ENCODE data around the gene ACTBL2.
"Not testable (repeated sequence)": the region's sequence is repeated elsewhere in the genome, so short reads cannot be mapped to it uniquely, and the experiment has no call there.

ACTBL2 gene

DNA sequence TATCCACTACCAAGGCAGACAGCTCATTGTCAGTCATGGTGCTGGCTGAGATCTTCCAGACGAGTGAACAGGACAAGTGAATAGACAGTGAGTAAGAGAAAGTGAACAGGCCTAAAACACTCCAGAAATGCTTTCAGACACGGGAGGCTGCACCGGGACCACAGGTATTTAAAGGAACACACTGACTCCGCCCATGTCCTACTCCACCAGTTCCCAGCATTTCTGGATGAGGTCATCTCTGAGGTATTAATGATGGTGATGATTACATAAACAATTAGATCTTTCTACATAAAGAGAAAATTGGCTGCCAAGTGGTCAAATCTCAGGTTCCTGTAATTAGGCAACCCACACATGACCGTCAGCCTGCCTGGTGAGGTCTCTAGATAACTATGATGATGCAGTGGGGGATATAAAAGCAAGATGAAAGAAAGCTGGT is at the start of gene ACTBL2:
TSS of gene ACTBL2 (minus strand) at position 141 of the 436 bp plus-strand sequence. CDS start at position 37, 104 bp downstream.
- peak; percentile 97 for DNase-seq

GRCh38 chr5:57531333-57531732 is 48.7 kb upstream of the ACTBL2 start:
- no peak for DNase-seq

DNA sequence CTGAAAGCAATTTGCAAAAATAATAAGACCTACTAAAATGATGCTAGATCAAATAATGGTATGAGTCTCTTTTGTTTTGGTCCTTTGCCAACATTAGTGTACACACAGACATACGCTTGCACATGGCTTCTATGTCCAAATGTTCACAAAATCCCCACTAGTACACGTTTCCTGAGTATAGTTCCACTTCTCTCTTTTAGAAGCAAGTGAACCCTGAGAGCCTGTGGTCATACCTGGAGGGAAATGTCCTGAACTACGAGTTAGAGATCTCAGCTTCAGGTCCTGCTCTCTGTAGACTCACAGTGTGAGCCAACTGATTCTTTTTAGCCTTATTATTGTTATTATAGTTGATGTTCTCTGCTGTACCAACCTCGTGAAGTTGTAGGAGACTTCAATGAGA is 47.3 kb upstream of the ACTBL2 start:
- DNase-seq, result no peak

GRCh38 chr5:57527870-57528269 is 45.3 kb upstream of the ACTBL2 start:
- DNase-seq, result no peak

DNA sequence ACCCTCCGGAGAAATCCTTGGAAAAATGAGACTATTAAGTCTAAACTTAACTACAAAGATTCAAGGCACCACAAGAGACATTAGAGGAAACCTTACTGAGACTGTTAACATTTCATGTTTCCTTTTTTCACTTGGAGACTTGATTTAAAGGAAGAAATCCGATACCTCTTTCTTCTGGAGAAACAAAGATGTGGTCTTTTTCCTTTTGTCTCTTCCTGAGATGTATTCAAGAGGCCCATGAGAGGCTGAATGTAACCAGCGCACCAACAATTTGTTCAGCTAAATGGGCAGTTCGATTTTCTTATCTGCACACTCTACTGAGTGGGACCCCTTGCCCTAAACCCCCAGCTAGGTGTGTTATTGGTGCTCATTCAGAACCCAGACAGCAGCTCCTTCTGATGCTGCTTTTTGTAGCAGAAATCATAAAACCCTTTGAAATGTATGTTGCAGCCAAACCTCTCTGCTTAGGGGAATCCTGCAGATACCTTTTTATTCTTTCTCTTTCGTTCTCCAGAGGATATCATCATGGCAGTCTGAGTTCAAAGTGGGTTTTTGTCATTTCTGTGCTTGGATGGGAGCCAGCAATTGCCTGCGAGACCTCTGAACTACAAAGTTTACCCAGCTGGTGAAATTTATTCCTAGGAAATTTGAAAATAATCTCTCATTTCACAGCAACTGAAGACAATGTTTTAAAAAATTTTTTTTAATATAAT is 41.9 kb upstream of the ACTBL2 start:
- no peak for DNase-seq

- not testable (repeated sequence) for DNase-seq
Measured at GRCh38 chr5:57522477-57522876, 39.9 kb upstream of the ACTBL2 start.

DNA sequence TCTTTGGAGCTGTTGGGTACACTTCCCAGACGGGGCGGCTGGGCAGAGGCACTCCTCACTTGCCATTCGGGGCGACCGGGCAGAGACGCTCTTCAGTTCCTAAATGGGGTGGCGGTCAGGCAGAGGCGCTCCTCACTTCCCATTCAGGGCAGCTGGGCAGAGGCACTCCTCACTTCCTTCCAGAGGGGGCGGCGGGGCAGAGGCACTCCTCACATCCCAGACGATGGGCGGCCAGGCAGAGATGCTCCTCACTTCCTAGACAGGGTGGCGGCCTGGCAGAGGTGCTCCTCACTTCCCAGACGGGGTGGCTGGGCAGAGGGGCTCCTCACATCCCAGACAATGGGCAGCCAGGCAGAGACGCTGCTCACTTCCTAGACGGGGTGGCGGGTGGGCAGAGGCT is 35.8 kb upstream of the ACTBL2 start:
- DNase-seq, result not testable (repeated sequence)

DNA sequence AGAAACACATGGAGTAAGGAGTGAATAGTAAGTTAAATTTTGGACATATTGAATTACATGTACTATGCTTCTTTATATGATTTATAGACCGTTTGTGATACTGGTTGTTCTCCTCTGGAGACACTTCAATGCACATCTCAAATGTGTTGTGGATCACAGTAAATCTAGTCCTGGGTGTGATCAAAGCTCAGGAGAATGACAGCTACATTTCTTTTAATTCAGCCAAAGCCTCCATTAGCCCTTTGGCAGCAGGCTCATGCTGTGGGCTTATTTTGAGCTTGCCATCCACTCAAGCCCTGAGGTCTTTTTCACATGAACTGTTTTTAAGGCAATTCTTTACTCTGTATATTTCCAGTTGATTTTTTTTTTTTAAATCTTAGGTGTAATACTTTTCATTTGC is 34.6 kb upstream of the ACTBL2 start:
- no peak for DNase-seq

GRCh38 chr5:57513785-57514184 is 31.2 kb upstream of the ACTBL2 start:
- DNase-seq, result no peak

GRCh38 chr5:57511321-57511720 is 28.7 kb upstream of the ACTBL2 start:
- DNase-seq, result no peak

- DNase-seq, result no peak
Measured at GRCh38 chr5:57509501-57510260, 27.1 kb upstream of the ACTBL2 start.

DNA sequence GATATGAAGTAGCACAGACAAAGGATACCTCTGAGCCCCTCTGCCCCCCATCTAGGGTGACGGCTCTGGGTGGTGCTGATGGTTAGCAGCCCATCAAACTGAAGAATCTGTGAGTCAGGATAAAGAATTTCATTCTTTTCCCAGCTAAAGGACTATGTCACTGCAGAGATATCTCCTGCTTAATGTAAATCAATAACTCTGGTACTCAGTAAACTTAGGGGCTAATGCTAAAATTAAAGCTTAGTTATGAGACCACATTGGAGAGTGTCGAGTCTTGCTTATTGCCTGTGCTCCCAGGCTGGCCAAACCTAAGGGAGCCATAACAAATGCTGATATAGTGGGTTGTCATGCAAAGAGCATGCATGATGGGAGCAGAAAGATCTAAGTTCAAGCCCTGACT is 25.6 kb upstream of the ACTBL2 start:
- DNase-seq, result no peak

DNA sequence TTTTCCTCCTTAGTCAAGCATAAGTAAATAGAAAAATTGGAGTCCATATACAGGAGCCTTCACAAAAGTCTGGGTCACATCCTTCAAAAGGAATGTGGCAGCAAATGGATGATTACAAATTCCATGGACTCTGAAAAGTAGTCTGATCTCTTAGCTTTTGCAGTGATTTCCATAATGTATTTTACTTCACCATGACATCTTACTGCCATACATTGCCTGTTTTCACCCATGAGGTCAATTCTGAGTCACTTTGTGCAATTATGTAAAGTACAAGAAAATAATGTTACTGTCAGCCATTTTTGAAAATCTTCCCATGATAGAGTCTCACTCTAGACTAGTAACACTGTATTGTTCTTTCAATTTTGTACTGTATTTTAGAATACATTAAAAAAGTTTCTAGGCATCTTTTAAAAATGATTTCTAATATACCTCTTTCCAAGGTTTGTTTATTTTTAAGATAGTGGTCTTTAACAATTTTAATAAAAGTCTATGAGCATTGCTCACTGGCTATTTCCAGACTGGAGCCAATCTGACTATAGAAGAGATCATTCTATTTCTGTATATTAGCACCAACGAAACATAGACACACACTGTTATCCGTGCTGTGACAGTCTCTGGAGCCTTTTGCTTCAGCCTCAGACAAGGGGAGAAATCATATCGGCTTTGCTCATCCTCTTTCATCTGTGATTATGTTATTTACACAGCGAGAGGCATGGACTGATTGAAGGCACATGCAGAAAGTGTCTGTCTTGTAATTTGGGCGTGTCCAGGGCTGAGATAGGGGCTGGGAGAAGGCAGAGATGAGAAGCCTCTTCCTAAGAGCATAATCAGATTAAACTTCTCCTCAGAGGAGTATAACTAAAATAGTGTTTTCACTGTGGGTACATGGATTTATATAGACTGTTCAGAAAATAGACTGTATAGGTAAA is 22.9 kb upstream of the ACTBL2 start:
- DNase-seq, result no peak

DNA sequence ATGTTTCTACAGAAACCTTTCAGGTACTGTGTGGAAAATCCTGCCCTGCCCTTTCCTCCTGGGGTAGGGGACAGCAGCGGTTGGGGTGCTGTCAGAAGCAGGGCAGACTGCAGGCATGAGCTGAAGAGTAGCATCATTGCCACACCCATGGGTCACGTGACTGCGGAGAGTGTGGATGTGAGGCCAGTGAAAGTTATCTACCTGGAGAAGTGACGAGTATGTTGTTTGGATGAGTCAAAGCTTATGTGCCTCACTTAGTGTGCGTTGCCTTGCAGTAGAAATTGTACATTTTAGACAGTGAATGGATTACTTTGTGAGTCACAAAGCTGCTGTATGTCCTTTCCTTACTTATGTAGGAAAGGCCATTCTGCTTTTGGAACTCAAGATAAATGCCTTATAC is 21.7 kb upstream of the ACTBL2 start:
- DNase-seq, result no peak

DNA sequence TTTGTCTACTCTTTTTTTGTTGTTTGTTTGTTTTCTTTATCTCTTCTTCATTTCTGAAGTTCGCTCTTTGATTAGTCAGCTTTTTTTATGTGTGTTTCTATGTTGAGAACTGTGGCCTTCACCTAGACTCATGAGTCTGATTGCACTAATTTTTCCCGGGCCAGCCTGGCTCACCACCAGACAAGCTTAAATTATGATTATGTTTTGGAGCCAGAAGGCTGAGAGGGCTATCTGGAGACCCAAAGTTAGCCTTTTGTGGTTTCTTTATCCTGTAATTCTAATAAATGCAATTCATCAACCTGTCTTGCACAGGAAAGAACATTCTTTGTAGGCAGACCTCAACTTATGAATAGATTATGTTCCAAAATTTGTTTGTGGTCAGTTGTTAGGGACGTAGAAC is 20.8 kb upstream of the ACTBL2 start:
- DNase-seq, result no peak

DNA sequence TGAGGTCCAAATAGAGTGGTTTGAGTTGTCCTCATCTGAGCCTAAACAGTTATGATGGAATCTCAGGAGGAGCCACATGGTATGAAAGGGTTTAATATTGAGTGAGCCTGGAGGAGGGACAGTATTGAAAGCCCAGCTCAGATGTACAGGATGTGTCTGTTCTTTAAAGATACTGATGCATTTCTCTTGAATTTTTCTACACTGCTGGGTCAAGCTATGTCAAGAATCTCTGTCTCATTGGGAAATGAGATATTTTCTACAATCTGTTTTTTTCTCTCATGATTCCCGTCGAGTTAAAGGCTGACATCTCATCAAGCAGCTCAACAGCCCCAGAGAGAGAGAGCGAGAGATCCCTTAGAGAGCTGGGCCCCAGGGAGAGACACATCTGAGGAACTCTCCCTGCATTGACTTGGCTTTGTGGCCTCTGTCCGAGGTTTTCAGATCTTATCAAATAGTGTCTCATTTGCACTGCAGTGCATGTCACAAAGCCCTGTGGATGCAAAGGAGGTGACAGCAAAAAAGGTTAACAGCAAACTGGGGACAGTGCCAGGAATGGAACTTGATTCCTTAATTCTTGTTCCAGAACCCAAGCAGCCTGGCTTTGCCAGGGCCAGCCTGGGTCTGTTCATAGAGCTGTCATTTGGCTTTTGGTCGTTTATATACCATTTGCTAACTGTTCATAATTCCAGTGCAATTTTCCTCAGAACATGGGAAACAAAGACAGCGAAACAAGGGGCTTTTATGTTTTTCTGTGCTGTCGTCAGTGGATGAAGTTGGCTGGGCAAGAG is 19.0 kb upstream of the ACTBL2 start:
- DNase-seq, result peak; percentile 56

DNA sequence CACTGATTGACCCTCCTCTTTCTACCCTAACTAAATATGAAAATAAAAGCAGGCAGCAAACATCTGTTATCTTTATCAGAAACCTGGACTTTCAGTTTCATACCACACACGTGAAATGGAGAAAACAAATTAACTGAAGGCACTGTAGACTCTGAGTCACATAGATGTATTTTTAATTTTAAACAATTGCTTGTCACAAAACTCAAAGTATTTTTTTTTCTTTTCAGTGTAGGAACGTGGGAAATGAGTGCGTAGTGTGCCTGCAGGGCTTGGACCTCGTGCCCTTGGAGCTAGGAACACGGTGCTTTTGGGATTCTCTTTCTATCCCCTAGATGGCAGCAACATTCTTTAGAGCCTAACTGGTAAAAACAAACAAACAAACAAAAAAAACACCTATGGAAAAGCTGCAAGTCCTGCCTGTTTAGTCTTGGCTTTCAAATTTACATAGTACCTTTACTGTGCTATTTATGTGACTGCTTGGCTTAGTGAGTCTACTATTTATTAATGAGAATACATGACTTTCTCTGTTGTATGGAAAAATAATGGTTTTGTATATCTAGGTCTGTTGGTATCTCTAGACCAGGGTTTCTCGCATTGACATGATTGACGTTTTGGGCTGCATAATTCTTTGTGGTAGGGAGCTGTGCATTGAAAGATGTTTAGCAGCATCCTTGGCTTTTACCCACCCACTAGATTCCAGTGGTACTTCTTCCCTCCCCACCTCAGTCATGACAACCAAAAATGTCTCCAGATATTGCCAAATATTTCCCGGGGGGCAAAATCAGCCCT is 16.8 kb upstream of the ACTBL2 start:
- DNase-seq, result peak; percentile 76

DNA sequence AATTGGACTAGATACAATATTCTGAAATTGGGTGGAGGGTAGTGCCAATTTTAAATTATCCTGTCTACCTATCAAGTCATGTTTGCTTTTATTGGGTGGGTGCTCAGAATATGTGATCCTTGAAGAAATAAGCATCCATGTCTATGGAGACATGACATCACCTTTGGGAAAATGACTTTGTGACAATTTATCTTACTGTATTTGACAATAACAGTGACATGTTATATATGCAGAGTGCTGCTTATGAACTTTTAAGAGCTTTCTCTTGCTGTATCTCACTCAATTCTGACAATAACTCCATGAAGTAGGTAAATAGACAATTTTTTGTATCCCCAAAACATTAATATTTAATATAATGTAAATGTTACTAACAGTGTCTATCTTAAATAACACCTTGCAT is 15.1 kb upstream of the ACTBL2 start:
- DNase-seq, result no peak

GRCh38 chr5:57495285-57496086 is 12.9 kb upstream of the ACTBL2 start:
- DNase-seq, result no peak
